HFF-Myc (cell line): Measurements from ENCODE around the gene PCMTD2.
"Not testable (repeated sequence)": the region's sequence is repeated elsewhere in the genome, so short reads cannot be mapped to it uniquely, and the experiment has no call there.

Source experiments
- DNase-seq: peaks from one replicate; pipeline ENCODE4 v3.0.0-alpha.2; 2011; ENCODE audit warnings: low read depth; ENCODE audit errors: extremely low read depth
- H3K4me3 ChIP-seq: replicated peaks from 2 replicates; pipeline ENCODE4 v1.5.1; 2011; ENCODE audit warnings: low read depth, mild to moderate bottlenecking, control low read depth, low read length
- CTCF ChIP-seq: IDR thresholded peaks from 2 replicates; pipeline ENCODE4 v1.5.1; 2012; ENCODE audit warnings: mild to moderate bottlenecking, low read depth, low read length, control low read depth; ENCODE audit errors: missing control alignments

PCMTD2 gene

GRCh38 chr20:64233725-64234124 lies 21.8 kb upstream of the PCMTD2 start:
- H3K4me3 ChIP-seq = no peak overlapping the region
- DNase-seq = no peak
- TF ChIP-seq CTCF = no peak

- DNase-seq = no peak
- TF ChIP-seq CTCF = no peak
- H3K4me3 ChIP-seq = no peak overlapping the region
These were observed 21.2 kb upstream of the PCMTD2 start for GRCh38 chr20:64234291-64234791.

GRCh38 chr20:64234921-64235565 lies 20.5 kb upstream of the PCMTD2 start:
- not testable (repeated sequence) for H3K4me3 ChIP-seq, DNase-seq

GRCh38 chr20:64236137-64237088 lies 19.1 kb upstream of the PCMTD2 start:
- no peak for DNase-seq
- no peak for TF ChIP-seq CTCF
- H3K4me3 ChIP-seq = no peak overlapping the region

GRCh38 chr20:64237316-64237715 lies 18.2 kb upstream of the PCMTD2 start:
- TF ChIP-seq CTCF = no peak

GRCh38 chr20:64238115-64238825 lies 17.3 kb upstream of the PCMTD2 start:
- TF ChIP-seq CTCF = no peak

More at GRCh38 chr20:64237316-64237715, 18.2 kb upstream of the PCMTD2 start:
- no peak overlapping the region for H3K4me3 ChIP-seq
- DNase-seq = no peak

More at GRCh38 chr20:64238115-64238825, 17.3 kb upstream of the PCMTD2 start:
- H3K4me3 ChIP-seq = no peak overlapping the region
- no peak for DNase-seq
